Coronary artery (tissue), 2 donors: ENCODE data around the gene DYNC1I1.

ENCODE experiments used
- DNase-seq: peaks from one replicate; pipeline ENCODE4 v3.0.0-alpha.2; 2017; ENCODE audit warnings: low spot score
- H3K27ac ChIP-seq, 2 donors: fragments of 200-600 bp; sonication (generic); one replicate each; pipeline ENCODE4 v1.5.1; 2016 to 2019
- H3K4me3 ChIP-seq: fragments of 200-600 bp; sonication (generic); 2 replicates; pipeline ENCODE4 v1.5.1; 2016; ENCODE audit warnings: mild to moderate bottlenecking, moderate library complexity
- CTCF ChIP-seq: fragments of 200-600 bp; sonication (generic); IDR thresholded peaks from one replicate; pipeline ENCODE4 v1.5.1; 2019; ENCODE audit warnings: antibody characterized with exemption

DYNC1I1 gene

GRCh38 chr7:96023387-96023786 lies 251.0 kb downstream of the DYNC1I1 start:
- no peak for DNase-seq
- Histone ChIP-seq H3K27ac (no peak overlapping the region), H3K4me3 (no peak overlapping the region)
- TF ChIP-seq CTCF: no peak

- no peak for DNase-seq
- no peak for TF ChIP-seq CTCF
- Histone ChIP-seq H3K4me3 (no peak overlapping the region), H3K27ac (no peak overlapping the region)
Observed at GRCh38 chr7:96026010-96026409, 253.7 kb downstream of the DYNC1I1 start.

- H3K4me3 ChIP-seq: no peak overlapping the region
- no peak for DNase-seq
- no peak overlapping the region for H3K27ac ChIP-seq
- no peak for TF ChIP-seq CTCF
Observed at GRCh38 chr7:96026611-96027010, 254.3 kb downstream of the DYNC1I1 start.

GRCh38 chr7:96028729-96029128 lies 256.4 kb downstream of the DYNC1I1 start:
- Histone ChIP-seq H3K27ac (no peak overlapping the region), H3K4me3 (no peak overlapping the region)
- TF ChIP-seq CTCF: no peak
- no peak for DNase-seq

GRCh38 chr7:96033009-96033598 lies 260.8 kb downstream of the DYNC1I1 start:
- DNase-seq: no peak
- H3K4me3 ChIP-seq: no peak overlapping the region
- no peak for TF ChIP-seq CTCF
- H3K27ac ChIP-seq: no peak overlapping the region

GRCh38 chr7:96034940-96035727 lies 262.8 kb downstream of the DYNC1I1 start:
- DNase-seq: no peak
- no peak overlapping the region for H3K4me3 ChIP-seq
- TF ChIP-seq CTCF: no peak
- H3K27ac ChIP-seq: no peak overlapping the region

GRCh38 chr7:96040250-96040772 lies 268.0 kb downstream of the DYNC1I1 start:
- DNase-seq: no peak
- Histone ChIP-seq H3K4me3 (no peak overlapping the region), H3K27ac (no peak overlapping the region)
- TF ChIP-seq CTCF: no peak
